ENCODE results near the gene HEPACAM2.

DNA sequence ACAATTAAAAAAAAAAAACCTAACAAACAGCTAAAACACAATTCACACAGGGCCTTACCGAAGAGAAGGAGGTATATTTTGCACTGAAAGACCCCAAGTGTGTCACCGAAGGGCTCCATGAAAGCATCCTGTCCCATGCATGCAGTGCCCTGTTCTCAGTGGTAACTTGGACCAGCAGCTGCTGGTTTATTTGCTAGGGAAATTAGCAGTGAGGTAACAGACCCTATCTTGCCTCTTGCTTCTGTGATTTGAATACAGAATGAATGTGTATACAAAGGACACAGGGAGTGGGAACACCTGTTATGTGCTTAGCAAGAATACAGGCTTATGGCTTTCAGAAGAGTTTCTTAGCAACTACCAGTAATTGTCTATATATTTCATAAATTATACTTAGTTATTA, at the start of gene HEPACAM2:
- TF ChIP-seq POLR2A (IDR thresholded peaks at IDR 0.05; ENCODE audit: low read depth, low read length) (no peak), EZH2 (IDR thresholded peaks at IDR 0.05; ENCODE audit: borderline replicate concordance, low read depth, low read length, severe bottlenecking) (no peak), JUN (IDR thresholded peaks at IDR 0.05; ENCODE audit: borderline replicate concordance, insufficient read depth, insufficient read length, low read depth) (no peak), POLR2AphosphoS5 (IDR thresholded peaks at IDR 0.05; ENCODE audit: insufficient read depth, low read depth, low read length) (no peak), MYC (IDR thresholded peaks at IDR 0.05; ENCODE audit: low read depth, low read length) (no peak), GATA2 (IDR thresholded peaks at IDR 0.05; ENCODE audit: insufficient read depth, insufficient read length, low read depth, low read length) (no peak), FOS (IDR thresholded peaks at IDR 0.05; ENCODE audit: borderline replicate concordance, insufficient read depth, low read length) (no peak)
- TF ChIP-seq, protein P1, sequence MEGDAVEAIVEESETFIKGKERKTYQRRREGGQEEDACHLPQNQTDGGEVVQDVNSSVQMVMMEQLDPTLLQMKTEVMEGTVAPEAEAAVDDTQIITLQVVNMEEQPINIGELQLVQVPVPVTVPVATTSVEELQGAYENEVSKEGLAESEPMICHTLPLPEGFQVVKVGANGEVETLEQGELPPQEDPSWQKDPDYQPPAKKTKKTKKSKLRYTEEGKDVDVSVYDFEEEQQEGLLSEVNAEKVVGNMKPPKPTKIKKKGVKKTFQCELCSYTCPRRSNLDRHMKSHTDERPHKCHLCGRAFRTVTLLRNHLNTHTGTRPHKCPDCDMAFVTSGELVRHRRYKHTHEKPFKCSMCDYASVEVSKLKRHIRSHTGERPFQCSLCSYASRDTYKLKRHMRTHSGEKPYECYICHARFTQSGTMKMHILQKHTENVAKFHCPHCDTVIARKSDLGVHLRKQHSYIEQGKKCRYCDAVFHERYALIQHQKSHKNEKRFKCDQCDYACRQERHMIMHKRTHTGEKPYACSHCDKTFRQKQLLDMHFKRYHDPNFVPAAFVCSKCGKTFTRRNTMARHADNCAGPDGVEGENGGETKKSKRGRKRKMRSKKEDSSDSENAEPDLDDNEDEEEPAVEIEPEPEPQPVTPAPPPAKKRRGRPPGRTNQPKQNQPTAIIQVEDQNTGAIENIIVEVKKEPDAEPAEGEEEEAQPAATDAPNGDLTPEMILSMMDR (IDR thresholded peaks at IDR 0.05; ENCODE audit: extremely low read depth in 1 of 2, insufficient read depth in 1 of 2, low read depth in 1 of 2, low read length in 2 of 2) = no peak
- TF ChIP-seq, protein P2, sequence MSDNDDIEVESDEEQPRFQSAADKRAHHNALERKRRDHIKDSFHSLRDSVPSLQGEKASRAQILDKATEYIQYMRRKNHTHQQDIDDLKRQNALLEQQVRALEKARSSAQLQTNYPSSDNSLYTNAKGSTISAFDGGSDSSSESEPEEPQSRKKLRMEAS (IDR thresholded peaks at IDR 0.05; ENCODE audit: insufficient read depth, insufficient read length) = no peak

Measured in endothelial cell of umbilical vein (primary cell).